Measurements from ENCODE around the gene ATP2B3. TPM values are rescaled to one million over a fixed set of nuclear protein-coding genes. Genes with fewer than 3 reads are reported as not detected.

ATP2B3 gene
- total and polyA plus RNA-seq, 2 donors (not counting 3 experiments of a cell fraction or from before 2014, with no cell fraction given): 0.01 to 0.07 TPM

- TF ChIP-seq JUN (IDR thresholded peaks at IDR 0.05; ENCODE audit: borderline replicate concordance, insufficient read depth, insufficient read length, low read depth) (no peak), MYC (IDR thresholded peaks at IDR 0.05; ENCODE audit: low read depth, low read length) (no peak), MAX (IDR thresholded peaks at IDR 0.05; ENCODE audit: insufficient read depth, insufficient read length) (no peak), POLR2A (IDR thresholded peaks at IDR 0.05; ENCODE audit: low read depth, low read length) (no peak), POLR2AphosphoS5 (IDR thresholded peaks at IDR 0.05; ENCODE audit: insufficient read depth, low read depth, low read length) (no peak), GATA2 (IDR thresholded peaks at IDR 0.05; ENCODE audit: insufficient read depth, insufficient read length, low read depth, low read length) (no peak), FOS (IDR thresholded peaks at IDR 0.05; ENCODE audit: borderline replicate concordance, insufficient read depth, low read length) (no peak)
- ChIA-PET CTCF (interaction anchor here (1.2 to 2.0 kb wide), 3 partner anchors 9 to 37 kb away, joined by 5 to 23 read pairs (median 7); partner anchors contain the start of gene HAUS7), POLR2A (no interaction called here)
- no peak overlapping the region for H3K9ac ChIP-seq (replicated peaks; ENCODE audit: extremely low read depth, insufficient read depth, low read length)
- intact Hi-C loops (cut with micrococcal nuclease): no loop called here
- H3K27me3 ChIP-seq (ENCODE audit: control insufficient read depth in 2 of 2, insufficient read depth in 2 of 2, low read length in 2 of 2): no peaks in the 10 kb centered on the region
- no peaks in the 10 kb centered on the region for H3K9me3 ChIP-seq (replicated peaks; ENCODE audit: control insufficient read depth, insufficient read depth, low read length)
- H3K4me3 ChIP-seq (replicated peaks in 1 of 3; ENCODE audit: insufficient read depth in 1 of 3, low read depth in 1 of 3, low read length in 3 of 3): peak overlapping the region in 1 of 3 experiments; percentile 43
- H3K9me1 ChIP-seq (replicated peaks; ENCODE audit: control insufficient read depth, extremely low read depth, insufficient read depth, low read length): no peaks in the 10 kb centered on the region
- peaks cover 15% of the 10 kb centered on the region for H3K79me2 ChIP-seq (ENCODE audit: control insufficient read depth, insufficient read depth, low read length)
- no peak overlapping the region for H3K4me2 ChIP-seq (ENCODE audit: insufficient read depth, low read length)
- peaks cover 10% of the 10 kb centered on the region for H3K4me1 ChIP-seq (ENCODE audit: control insufficient read depth, extremely low read depth, insufficient read depth, low read length)
- no peaks in the 10 kb centered on the region for H4K20me1 ChIP-seq (replicated peaks; ENCODE audit: control insufficient read depth, extremely low read depth, insufficient read depth, low read length)
- DNase-seq (ENCODE audit: low read depth, low spot score): no peak
- FAIRE-seq: peak; percentile 61
- peaks cover 0 to 12% of the 10 kb centered on the region in 2 experiments for H3K36me3 ChIP-seq (ENCODE audit: control insufficient read depth in 2 of 2, extremely low read depth in 1 of 2, insufficient read depth in 2 of 2, low read length in 2 of 2)
- BruUV-seq (replicated peaks): no TSS peak
- dilution Hi-C loops (cut with MboI; ENCODE audit: extremely low pct_ligation_motif_present, low sequenced_read_pairs): no loop called here
- no peak overlapping the region for H3K27ac ChIP-seq (ENCODE audit: insufficient read depth, low read depth, low read length)
- no peak overlapping the region for H2AFZ ChIP-seq (ENCODE audit: low read depth, low read length)
Measured at GRCh38 chrX:153498453-153498852, 19.0 kb upstream of the ATP2B3 start.

- ChIA-PET POLR2A (no interaction called here), CTCF (interaction anchor here (1.3 to 2.0 kb wide), 3 partner anchors 28 to 38 kb away, joined by 5 to 23 read pairs (median 7); partner anchors contain the start of gene HAUS7)
- Histone ChIP-seq H3K9me1 (replicated peaks; ENCODE audit: control insufficient read depth, extremely low read depth, insufficient read depth, low read length) (no peaks in the 10 kb centered on the region), H3K79me2 (ENCODE audit: control insufficient read depth, insufficient read depth, low read length) (peaks cover 15% of the 10 kb centered on the region), H3K9ac (replicated peaks; ENCODE audit: extremely low read depth, insufficient read depth, low read length) (no peak overlapping the region), H3K4me1 (ENCODE audit: control insufficient read depth, extremely low read depth, insufficient read depth, low read length) (peaks cover 1% of the 10 kb centered on the region), H3K36me3 (ENCODE audit: control insufficient read depth in 2 of 2, extremely low read depth in 1 of 2, insufficient read depth in 2 of 2, low read length in 2 of 2) (peaks cover 0 to 14% of the 10 kb centered on the region in 2 experiments), H3K4me3 (replicated peaks in 1 of 3; ENCODE audit: insufficient read depth in 1 of 3, low read depth in 1 of 3, low read length in 3 of 3) (peak overlapping the region in 1 of 3 experiments; percentile 43), H4K20me1 (replicated peaks; ENCODE audit: control insufficient read depth, extremely low read depth, insufficient read depth, low read length) (no peaks in the 10 kb centered on the region), H3K9me3 (replicated peaks; ENCODE audit: control insufficient read depth, insufficient read depth, low read length) (no peaks in the 10 kb centered on the region), H3K4me2 (ENCODE audit: insufficient read depth, low read length) (no peak overlapping the region), H3K27ac (ENCODE audit: insufficient read depth, low read depth, low read length) (no peak overlapping the region), H3K27me3 (ENCODE audit: control insufficient read depth in 2 of 2, insufficient read depth in 2 of 2, low read length in 2 of 2) (no peaks in the 10 kb centered on the region), H2AFZ (ENCODE audit: low read depth, low read length) (no peak overlapping the region)
- BruUV-seq (replicated peaks): no TSS peak
- dilution Hi-C loops (cut with MboI; ENCODE audit: extremely low pct_ligation_motif_present, low sequenced_read_pairs): no loop called here
- DNase-seq (ENCODE audit: low read depth, low spot score) (no peak), FAIRE-seq (no peak)
- intact Hi-C loops (cut with micrococcal nuclease): no loop called here
- TF ChIP-seq JUN (IDR thresholded peaks at IDR 0.05; ENCODE audit: borderline replicate concordance, insufficient read depth, insufficient read length, low read depth) (no peak), POLR2A (IDR thresholded peaks at IDR 0.05; ENCODE audit: low read depth, low read length) (no peak), MYC (IDR thresholded peaks at IDR 0.05; ENCODE audit: low read depth, low read length) (no peak), GATA2 (IDR thresholded peaks at IDR 0.05; ENCODE audit: insufficient read depth, insufficient read length, low read depth, low read length) (no peak), FOS (IDR thresholded peaks at IDR 0.05; ENCODE audit: borderline replicate concordance, insufficient read depth, low read length) (no peak)
Measured at GRCh38 chrX:153499341-153499740, 18.1 kb upstream of the ATP2B3 start.
